Fibroblast of the aortic adventitia (primary cell): Measurements from ENCODE around the gene NDUFB11. TPM values are rescaled to one million over a fixed set of nuclear protein-coding genes. Genes with fewer than 3 reads are reported as not detected.

Source experiments
- DNase-seq: peaks from one replicate; pipeline ENCODE4 v3.0.0-alpha.2; 2010; ENCODE audit warnings: low read depth
- H3K4me3 ChIP-seq: 2 replicates; pipeline ENCODE4 v1.5.1; 2011; ENCODE audit warnings: low read depth, mild to moderate bottlenecking, control low read depth, low read length, moderate library complexity
- total RNA-seq: library from RNA; depleted of rRNA; stranded (reverse); fragments of >200 nt; gene quantifications from 2 replicates; pipeline ENCODE4 v1.2.3, GENCODE V29; 2012; ENCODE audit warnings: low replicate concordance
- TF ChIP-seq, protein P1 (sequence below): IDR thresholded peaks from 2 replicates; pipeline ENCODE4 v1.5.1; 2011; ENCODE audit warnings: mild to moderate bottlenecking, low read length, control low read depth, inconsistent platforms; ENCODE audit not compliant: insufficient read depth

NDUFB11 gene
- total RNA-seq, 1 donor = 45.5 TPM

DNA sequence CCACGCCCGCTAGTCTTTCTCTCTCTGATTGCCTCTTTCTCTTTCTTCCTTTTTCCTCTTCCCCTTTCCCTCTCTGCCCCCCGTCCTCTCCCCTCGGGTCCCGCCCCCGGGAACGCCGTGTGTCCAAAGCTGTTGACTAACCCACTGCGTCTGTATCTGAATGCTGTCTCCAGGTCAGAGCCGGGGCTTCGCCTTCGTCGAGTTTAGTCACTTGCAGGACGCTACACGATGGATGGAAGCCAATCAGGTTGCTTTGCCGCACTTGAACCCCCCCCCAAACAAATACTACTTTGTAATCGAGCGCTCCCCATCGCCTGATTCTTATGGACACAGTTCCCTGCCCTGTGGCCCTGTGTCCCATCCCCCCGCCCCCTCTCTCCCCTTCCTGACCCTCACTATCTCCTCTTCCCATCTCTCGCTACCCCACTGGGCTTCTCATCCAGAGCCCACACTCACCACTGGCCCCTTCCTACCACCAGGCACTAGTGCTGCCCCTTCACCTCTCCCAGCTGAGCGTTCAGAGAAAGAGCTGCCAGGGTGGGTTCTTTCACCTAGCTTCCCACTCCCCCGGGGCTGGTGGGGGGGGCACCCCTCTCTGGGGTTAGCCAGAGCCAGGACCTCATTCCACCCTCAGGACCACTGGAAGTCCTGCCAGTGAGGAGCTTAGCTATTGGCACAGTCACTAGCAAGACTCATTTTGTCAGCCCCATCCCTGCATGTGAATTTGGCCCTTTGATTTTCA lies 30.5 kb upstream of the NDUFB11 start:
- TF ChIP-seq, protein P1, sequence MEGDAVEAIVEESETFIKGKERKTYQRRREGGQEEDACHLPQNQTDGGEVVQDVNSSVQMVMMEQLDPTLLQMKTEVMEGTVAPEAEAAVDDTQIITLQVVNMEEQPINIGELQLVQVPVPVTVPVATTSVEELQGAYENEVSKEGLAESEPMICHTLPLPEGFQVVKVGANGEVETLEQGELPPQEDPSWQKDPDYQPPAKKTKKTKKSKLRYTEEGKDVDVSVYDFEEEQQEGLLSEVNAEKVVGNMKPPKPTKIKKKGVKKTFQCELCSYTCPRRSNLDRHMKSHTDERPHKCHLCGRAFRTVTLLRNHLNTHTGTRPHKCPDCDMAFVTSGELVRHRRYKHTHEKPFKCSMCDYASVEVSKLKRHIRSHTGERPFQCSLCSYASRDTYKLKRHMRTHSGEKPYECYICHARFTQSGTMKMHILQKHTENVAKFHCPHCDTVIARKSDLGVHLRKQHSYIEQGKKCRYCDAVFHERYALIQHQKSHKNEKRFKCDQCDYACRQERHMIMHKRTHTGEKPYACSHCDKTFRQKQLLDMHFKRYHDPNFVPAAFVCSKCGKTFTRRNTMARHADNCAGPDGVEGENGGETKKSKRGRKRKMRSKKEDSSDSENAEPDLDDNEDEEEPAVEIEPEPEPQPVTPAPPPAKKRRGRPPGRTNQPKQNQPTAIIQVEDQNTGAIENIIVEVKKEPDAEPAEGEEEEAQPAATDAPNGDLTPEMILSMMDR = no peak
- no peak for DNase-seq
- no peak overlapping the region for H3K4me3 ChIP-seq

DNA sequence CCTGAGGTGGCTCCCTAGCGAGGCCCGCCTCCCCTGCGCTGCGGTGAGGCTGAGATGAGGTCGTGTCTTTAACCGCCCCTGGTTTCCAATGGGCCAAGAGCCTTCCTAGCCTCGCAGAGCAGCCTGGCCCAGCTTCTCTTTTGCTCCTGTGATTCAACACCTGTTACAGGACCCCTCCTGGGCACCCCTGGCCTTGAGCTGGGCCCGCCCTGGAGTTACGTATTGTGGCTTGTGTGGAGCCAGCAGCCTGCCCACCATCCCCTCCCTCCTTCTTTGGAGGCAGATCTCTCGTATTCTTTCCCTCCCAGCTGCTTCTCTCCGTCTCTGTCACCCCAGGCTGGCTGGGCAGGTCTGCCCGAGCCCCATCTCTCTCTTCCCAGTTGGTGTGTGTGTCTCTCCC lies 29.9 kb upstream of the NDUFB11 start:
- DNase-seq = no peak
- H3K4me3 ChIP-seq = no peak overlapping the region
- TF ChIP-seq, protein P1 = no peak

DNA sequence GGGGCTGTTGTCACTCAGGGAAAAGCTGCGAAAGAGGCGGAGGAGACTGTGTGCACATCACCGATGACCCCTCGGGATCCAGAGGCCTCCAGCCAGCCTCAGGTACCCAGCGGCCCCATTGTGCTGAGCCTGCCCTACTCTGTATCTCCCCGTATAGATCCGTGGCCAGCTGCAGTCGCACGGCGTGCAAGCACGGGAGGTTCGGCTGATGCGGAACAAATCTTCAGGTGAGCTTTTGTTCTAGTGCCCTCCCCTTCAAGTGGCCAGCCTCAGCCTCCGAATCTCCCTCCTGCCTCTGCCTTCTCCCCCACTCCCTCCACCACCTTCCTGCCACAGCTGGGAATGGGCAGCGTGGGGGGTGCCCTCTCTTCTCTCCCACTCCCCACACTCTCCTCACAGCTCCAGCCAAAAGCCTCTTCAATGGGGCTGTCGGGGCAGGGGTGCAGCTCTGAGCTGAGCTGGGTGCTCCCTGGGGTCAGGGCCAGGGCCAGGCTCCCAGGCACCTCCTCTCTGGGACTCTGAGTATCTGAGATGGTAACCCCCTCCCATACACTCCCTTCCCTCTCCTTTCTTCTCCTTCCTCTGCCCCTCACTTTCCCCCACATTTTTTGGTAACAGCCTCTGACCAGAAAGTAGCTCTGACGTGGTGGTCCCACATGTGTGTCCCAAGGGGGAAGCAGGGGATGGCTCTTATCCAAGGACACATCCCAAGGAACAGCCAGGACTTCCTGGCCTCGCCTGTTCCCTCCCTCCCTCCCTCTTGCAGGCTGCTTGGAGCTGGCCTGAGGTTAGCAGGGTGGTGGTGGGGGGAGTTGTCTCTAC lies 28.7 kb upstream of the NDUFB11 start:
- TF ChIP-seq, protein P1 = no peak
- no peak for DNase-seq
- H3K4me3 ChIP-seq = no peak overlapping the region

DNA sequence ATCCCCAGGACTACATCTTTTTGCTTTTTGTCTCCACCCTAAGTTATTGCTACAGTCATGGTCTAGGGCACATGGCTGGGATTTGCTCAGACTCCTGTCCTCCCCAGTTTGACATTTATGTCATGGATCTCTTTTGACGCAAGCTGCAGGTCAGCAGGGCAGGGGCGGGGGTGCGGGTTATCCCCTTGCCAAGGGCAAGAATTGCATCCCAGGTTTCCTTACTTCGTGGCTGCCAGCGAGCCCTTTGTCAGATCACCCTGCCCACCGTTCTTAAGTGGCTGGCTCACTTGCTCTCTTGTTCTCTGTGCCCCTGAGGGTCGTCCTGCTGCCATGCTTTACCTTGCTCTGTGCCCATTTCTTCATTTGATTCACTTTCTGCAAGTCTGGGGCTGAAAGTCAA lies 28.0 kb upstream of the NDUFB11 start:
- no peak overlapping the region for H3K4me3 ChIP-seq
- no peak for DNase-seq
- TF ChIP-seq, protein P1 = no peak

DNA sequence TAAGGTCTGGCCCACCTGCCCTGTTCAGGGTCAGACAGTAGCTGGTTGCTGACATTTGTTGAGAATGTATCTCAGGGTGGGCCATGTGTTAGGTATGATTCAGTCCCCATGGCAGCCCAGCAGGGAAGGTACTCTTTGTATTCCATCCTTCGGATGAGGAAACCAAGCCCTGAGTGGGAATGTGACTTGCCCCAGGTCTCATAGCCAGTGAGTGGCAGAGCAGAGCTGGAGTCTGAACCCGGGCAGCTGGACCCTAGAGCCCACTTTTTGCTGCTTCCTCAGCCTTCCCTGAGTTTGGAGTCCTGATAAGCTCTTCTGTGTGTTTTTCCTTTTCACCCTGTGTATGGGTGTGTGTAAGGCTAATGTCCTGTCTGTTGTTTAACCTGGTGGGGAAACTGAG lies 27.5 kb upstream of the NDUFB11 start:
- TF ChIP-seq, protein P1 = no peak
- no peak overlapping the region for H3K4me3 ChIP-seq
- DNase-seq = no peak

DNA sequence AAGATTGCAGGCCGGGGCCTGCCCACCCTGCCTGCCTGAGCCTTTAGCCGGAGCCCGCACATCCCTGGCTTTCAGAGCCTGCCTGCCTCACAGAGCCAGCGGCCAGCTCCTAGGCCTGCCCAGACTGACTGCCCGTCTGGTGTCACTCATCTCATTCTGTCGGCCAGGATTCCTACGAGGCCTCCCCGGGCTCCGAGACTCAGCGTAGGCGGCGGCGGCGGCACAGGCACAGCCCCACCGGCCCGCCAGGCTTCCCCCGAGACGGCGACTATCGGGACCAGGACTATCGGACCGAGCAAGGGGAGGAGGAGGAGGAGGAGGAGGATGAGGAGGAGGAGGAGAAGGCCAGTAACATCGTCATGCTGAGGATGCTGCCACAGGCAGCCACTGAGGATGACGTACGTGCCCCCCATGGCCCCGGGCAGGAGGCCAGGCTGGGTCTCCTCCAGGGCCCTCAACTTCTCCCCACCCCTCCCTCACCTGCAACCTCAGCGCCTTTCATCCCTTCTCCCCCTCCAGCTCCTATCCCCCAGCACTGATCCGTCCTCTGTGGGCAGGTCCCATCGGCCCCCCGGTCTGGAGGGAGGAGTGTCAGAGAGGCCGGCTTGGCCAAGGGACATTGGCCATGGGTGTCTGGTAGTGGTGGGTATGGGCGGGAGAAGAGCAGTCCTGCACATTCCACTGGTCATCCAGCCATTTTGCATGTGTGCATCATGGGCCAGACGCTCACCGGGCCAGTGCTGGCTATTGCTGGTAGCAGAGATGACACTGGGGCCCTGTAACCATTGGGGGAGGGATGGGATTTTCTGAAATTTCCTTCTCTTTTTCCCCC lies 26.6 kb upstream of the NDUFB11 start:
- DNase-seq = no peak
- TF ChIP-seq, protein P1 = no peak
- H3K4me3 ChIP-seq = no peak overlapping the region
